ENCODE data around the gene SYNJ1. TPM values are rescaled to one million over a fixed set of nuclear protein-coding genes. Genes with fewer than 3 reads are reported as not detected.
A peak's percentile ranks its signal among the peaks of the same experiment; 100 is the strongest.
"Not testable (repeated sequence)": the region's sequence is repeated elsewhere in the genome, so short reads cannot be mapped to it uniquely, and the experiment has no call there.

The SYNJ1 gene
- polyA plus RNA-seq, 3 donors, result 13.3 to 15.0 (median 14.3) TPM

GRCh38 chr21:32645261-32646182 lies 82.3 kb downstream of the SYNJ1 start:
- no peak for DNase-seq (ENCODE audit: extremely low read depth in 1 of 11, low read depth in 9 of 11, low spot score in 4 of 11)

GRCh38 chr21:32641710-32642698 lies 85.8 kb downstream of the SYNJ1 start:
- peak in 2 of 11 donors; percentile 19 to 41 for DNase-seq (ENCODE audit: extremely low read depth in 1 of 11, low read depth in 9 of 11, low spot score in 4 of 11)

GRCh38 chr21:32626621-32627196 lies 101.1 kb downstream of the SYNJ1 start:
- no peak for DNase-seq (ENCODE audit: extremely low read depth in 1 of 11, low read depth in 9 of 11, low spot score in 4 of 11)

GRCh38 chr21:32618218-32618617 lies 109.6 kb downstream of the SYNJ1 start:
- not testable (repeated sequence) for DNase-seq (ENCODE audit: extremely low read depth in 1 of 11, low read depth in 9 of 11, low spot score in 4 of 11)

GRCh38 chr21:32613436-32614043 lies 114.3 kb downstream of the SYNJ1 start:
- no peak for DNase-seq (ENCODE audit: extremely low read depth in 1 of 11, low read depth in 9 of 11, low spot score in 4 of 11)

GRCh38 chr21:32612999-32613337 lies 114.8 kb downstream of the SYNJ1 start:
- DNase-seq (ENCODE audit: extremely low read depth in 1 of 11, low read depth in 9 of 11, low spot score in 4 of 11), result no peak

GRCh38 chr21:32612075-32612998 lies 115.5 kb downstream of the SYNJ1 start, which contains the start of gene CFAP298:
TSS of gene CFAP298 (minus strand) at chr21:32612377. CDS start at chr21:32612243, 134 bp downstream.
- peak; percentile 82 to 92 (median 90) for DNase-seq (ENCODE audit: extremely low read depth in 1 of 11, low read depth in 9 of 11, low spot score in 4 of 11)

- no peak for DNase-seq (ENCODE audit: extremely low read depth in 1 of 11, low read depth in 9 of 11, low spot score in 4 of 11)
Observed at GRCh38 chr21:32611471-32611997, 116.3 kb downstream of the SYNJ1 start.

- DNase-seq (ENCODE audit: extremely low read depth in 1 of 11, low read depth in 9 of 11, low spot score in 4 of 11), result not testable (repeated sequence)
Observed at GRCh38 chr21:32610940-32611339, 116.9 kb downstream of the SYNJ1 start.

- no peak for DNase-seq (ENCODE audit: extremely low read depth in 1 of 11, low read depth in 9 of 11, low spot score in 4 of 11)
Observed at GRCh38 chr21:32608851-32609250, 119.0 kb downstream of the SYNJ1 start.

GRCh38 chr21:32605469-32605868 lies 122.3 kb downstream of the SYNJ1 start:
- no peak for DNase-seq (ENCODE audit: extremely low read depth in 1 of 11, low read depth in 9 of 11, low spot score in 4 of 11)

- no peak for DNase-seq (ENCODE audit: extremely low read depth in 1 of 11, low read depth in 9 of 11, low spot score in 4 of 11)
Observed at GRCh38 chr21:32604464-32604863, 123.3 kb downstream of the SYNJ1 start.

- DNase-seq (ENCODE audit: extremely low read depth in 1 of 11, low read depth in 9 of 11, low spot score in 4 of 11), result no peak
Observed at GRCh38 chr21:32603131-32603530, 124.7 kb downstream of the SYNJ1 start.

- no peak for DNase-seq (ENCODE audit: extremely low read depth in 1 of 11, low read depth in 9 of 11, low spot score in 4 of 11)
Observed at GRCh38 chr21:32602099-32602498, 125.7 kb downstream of the SYNJ1 start.

- DNase-seq (ENCODE audit: extremely low read depth in 1 of 11, low read depth in 9 of 11, low spot score in 4 of 11), result no peak
Observed at GRCh38 chr21:32599526-32599925, 128.3 kb downstream of the SYNJ1 start.

- peak in 9 of 11 donors; percentile 26 to 79 (median 46) for DNase-seq (ENCODE audit: extremely low read depth in 1 of 11, low read depth in 9 of 11, low spot score in 4 of 11)
Observed at GRCh38 chr21:32599091-32599490, 128.7 kb downstream of the SYNJ1 start.

- no peak for DNase-seq (ENCODE audit: extremely low read depth in 1 of 11, low read depth in 9 of 11, low spot score in 4 of 11)
Observed at GRCh38 chr21:32597205-32597604, 130.6 kb downstream of the SYNJ1 start.

- no peak for DNase-seq (ENCODE audit: extremely low read depth in 1 of 11, low read depth in 9 of 11, low spot score in 4 of 11)
Observed at GRCh38 chr21:32595431-32595830, 132.4 kb downstream of the SYNJ1 start.

Measured in renal cortex interstitium (tissue), 11 donors.